Measurements from ENCODE around the gene FANCC.

GRCh38 chr9:95201206-95201605, 116.3 kb downstream of the FANCC start:
- TF ChIP-seq CTCF (conservative IDR thresholded peaks at IDR 0.05) = no peak
- TF ChIP-seq EZH2 (IDR thresholded peaks at IDR 0.05; ENCODE audit: low read depth) = no peak
